Peyer's patch (tissue), 4 donors: Measurements from ENCODE around the gene SEC22B.
"Not testable (repeated sequence)": the region's sequence is repeated elsewhere in the genome, so short reads cannot be mapped to it uniquely, and the experiment has no call there.

Experiments used
- POLR2A ChIP-seq, 2 donors: fragments of 450-650 bp; IDR thresholded peaks; one replicate each; pipeline ENCODE4 v1.5.1; 2017; ENCODE audit warnings: antibody characterized with exemption in 2 of 2, mild to moderate bottlenecking in 2 of 2, moderate library complexity in 2 of 2
- TF ChIP-seq, protein P1 (sequence below), 6 experiments: fragments of 450-650 bp in 4 of 6; fragments of 200-600 bp in 2 of 6; sonication (generic) in 1 of 6; IDR thresholded peaks; one replicate each; pipeline ENCODE4 v1.5.1; 2017 to 2019; ENCODE audit warnings: antibody characterized with exemption in 6 of 6, mild to moderate bottlenecking in 3 of 6, moderate library complexity in 1 of 6

DNA sequence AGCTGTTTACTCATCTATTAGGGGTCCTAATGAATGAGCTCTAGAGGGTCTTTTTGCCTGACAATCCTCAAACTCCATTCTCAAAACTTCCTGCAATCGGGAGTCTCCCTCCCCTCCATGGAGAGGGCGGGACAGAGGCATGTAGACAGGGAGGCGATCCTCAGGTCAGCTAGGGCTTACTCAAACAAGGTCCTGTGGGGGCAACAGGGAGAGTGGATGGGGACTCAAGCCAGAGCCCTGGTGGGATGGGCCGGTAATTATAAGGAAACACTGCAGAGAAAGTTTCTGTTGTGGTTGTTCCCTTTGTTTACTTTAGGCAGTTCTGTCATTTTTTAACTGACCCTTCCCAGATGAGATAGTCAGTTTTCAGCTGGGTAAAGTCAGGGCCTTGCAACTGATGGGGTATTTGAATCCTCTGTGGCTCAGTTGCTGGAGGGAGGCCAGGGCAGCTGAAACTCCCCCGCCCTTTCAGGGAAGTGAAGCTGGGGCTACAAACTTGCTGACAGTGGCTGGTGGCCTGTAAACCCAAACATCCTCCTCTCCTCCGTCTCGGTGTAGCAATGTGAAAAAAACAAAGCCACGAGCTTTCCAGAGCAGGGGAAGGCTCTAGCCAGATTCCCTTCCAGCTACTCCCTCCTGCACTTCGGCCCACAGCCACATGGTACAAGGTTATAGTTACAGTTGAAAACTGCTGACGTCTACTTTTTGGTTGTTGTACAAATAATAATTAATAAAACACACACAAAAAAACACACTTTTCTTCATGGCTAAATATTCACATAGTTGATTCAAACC, 44.5 kb downstream of the SEC22B start:
- TF ChIP-seq, protein P1, sequence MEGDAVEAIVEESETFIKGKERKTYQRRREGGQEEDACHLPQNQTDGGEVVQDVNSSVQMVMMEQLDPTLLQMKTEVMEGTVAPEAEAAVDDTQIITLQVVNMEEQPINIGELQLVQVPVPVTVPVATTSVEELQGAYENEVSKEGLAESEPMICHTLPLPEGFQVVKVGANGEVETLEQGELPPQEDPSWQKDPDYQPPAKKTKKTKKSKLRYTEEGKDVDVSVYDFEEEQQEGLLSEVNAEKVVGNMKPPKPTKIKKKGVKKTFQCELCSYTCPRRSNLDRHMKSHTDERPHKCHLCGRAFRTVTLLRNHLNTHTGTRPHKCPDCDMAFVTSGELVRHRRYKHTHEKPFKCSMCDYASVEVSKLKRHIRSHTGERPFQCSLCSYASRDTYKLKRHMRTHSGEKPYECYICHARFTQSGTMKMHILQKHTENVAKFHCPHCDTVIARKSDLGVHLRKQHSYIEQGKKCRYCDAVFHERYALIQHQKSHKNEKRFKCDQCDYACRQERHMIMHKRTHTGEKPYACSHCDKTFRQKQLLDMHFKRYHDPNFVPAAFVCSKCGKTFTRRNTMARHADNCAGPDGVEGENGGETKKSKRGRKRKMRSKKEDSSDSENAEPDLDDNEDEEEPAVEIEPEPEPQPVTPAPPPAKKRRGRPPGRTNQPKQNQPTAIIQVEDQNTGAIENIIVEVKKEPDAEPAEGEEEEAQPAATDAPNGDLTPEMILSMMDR (IDR thresholded peaks at IDR 0.05), result not testable (repeated sequence)
- not testable (repeated sequence) for TF ChIP-seq POLR2A (IDR thresholded peaks at IDR 0.05)
